ENCODE results near the gene CLSTN1.
"Not testable (repeated sequence)": the region's sequence is repeated elsewhere in the genome, so short reads cannot be mapped to it uniquely, and the experiment has no call there.

CLSTN1 gene

GRCh38 chr1:9794081-9794480, 29.7 kb downstream of the CLSTN1 start:
- DNase-seq, result no peak

DNA sequence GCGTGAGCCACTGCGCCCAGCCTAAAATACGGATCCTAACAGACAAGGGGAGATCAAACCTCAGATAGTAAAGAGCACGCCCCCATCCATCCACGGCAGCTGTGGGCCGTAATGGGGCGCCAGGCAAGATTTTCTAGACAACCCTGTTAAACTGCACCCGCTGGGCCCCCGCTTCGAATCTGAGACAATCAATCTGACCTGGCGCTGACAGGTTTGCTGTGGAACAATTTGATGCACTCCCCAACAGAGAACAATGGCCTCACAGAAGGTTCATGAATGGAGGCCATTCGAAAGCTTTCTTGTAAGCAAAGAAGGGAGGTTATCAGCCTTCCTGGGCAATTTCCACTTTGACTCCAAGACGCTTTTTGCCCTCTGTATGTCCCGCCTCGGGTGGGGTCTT, 30.5 kb downstream of the CLSTN1 start:
- no peak for DNase-seq

DNA sequence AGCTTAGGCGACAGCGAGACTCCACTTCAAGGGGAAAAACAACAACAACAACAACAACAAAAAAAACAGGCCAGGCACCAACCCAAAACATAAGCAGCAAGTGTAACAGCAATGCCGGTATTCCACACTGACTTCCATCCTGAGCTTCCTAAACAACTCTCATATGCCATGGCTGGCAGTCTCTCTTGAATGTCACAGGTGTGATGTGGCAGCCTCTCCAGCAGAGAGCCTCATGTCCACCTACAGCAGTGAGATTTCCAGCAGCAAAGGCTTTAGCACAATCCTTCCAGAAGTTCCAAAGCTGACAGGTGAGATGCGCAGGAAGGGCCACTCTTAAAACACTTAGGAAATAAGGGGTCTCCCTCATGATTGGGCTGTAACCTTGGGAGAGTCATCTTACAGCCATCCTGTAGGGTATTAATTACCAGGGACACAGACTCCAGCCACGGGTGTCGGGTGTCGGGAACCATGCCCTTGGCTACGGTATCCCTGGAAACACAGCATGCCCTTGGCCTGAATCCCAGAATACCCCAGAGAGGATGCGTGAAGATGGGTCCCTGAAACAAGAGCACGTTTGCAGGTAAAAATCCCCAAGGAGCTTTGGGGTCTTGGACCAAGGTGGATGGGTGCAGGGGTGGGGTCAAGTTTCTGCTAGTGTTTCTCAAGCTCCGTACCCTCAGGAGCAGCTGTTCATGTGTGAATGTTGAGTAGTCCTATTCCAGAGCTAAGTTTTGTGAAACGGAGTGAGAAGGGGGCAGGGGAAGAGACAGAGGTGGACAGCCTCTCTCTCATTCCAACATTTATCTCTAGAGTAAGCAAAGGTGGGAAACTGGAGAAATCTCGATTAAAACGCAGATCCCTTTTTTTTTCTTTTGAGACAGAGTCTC, 31.4 kb downstream of the CLSTN1 start:
- DNase-seq, result peak; percentile 44

- not testable (repeated sequence) for DNase-seq
These were observed 34.1 kb downstream of the CLSTN1 start for GRCh38 chr1:9789700-9790099.

DNA sequence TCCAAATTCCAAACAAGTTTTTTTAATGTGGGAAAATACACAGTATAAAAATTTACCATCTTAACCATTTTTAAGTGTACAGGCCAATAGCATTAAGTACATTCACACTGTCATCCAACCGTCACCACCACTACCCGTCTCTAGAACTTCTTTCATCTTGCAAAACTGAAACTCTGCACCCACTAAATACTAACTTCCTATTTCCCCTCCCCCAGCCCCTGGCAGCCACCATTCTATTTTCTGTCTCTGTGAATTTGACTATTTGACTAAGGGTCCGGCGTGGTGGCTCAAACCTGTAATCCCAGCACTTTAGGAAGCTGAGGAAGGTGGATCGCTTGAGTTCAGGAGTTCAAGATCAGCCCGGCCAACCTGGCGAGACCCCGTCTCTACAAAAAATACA, 36.1 kb downstream of the CLSTN1 start:
- no peak for DNase-seq

- DNase-seq, result no peak
These were observed 38.4 kb downstream of the CLSTN1 start for GRCh38 chr1:9785406-9785805.

- DNase-seq, result peak; percentile 45
These were observed 39.1 kb downstream of the CLSTN1 start for GRCh38 chr1:9784508-9785133.

DNA sequence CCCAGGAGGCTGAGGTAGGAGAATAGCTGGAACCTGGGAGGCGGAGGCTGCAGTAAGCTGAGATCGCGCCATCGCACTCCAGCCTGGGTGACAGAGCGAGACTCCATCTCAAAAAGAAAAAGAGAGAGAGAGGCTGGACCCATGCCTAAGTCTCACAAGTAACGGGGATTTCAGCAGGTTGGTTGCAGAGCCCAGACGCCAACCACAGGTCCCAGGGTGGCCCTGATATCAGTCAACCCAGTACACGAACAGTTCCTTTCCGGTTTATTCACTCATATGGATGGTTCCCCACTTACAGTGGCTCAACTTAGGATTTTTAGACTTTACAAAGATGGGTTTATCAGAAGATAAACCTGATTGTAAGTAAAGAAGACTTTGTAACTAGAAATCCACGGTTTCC, 40.9 kb downstream of the CLSTN1 start:
- no peak for DNase-seq

GRCh38 chr1:9782116-9782751, 41.5 kb downstream of the CLSTN1 start:
- DNase-seq, result no peak

DNA sequence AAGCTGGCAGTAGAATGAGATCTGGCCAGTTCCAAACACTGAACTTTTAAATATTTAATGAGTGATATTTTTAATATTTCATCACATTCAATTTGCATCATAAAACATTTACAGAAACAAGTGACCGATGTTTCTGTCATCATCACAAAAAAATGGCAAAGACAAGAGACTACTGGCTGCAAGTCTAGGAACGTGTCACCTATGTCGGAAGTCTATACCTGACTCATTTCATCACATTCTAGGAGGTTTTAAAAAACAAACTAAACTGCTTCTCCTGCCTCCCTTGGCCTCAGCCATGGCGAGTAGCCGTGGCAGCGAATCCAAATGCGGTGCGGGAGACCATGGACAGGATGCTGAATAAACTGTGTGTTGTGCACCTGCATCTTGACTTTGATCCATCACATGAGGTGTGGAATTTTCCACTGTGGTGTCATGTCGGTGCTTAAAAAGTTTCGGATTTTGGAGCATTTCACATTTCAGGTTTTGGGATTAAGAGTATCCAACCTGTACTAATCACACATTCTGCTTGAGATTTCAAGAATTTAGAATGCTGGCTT, 43.1 kb downstream of the CLSTN1 start:
- DNase-seq, result no peak

GRCh38 chr1:9778905-9779304, 44.9 kb downstream of the CLSTN1 start:
- no peak for DNase-seq

- DNase-seq, result no peak
These were observed 47.1 kb downstream of the CLSTN1 start for GRCh38 chr1:9776685-9777084.

DNA sequence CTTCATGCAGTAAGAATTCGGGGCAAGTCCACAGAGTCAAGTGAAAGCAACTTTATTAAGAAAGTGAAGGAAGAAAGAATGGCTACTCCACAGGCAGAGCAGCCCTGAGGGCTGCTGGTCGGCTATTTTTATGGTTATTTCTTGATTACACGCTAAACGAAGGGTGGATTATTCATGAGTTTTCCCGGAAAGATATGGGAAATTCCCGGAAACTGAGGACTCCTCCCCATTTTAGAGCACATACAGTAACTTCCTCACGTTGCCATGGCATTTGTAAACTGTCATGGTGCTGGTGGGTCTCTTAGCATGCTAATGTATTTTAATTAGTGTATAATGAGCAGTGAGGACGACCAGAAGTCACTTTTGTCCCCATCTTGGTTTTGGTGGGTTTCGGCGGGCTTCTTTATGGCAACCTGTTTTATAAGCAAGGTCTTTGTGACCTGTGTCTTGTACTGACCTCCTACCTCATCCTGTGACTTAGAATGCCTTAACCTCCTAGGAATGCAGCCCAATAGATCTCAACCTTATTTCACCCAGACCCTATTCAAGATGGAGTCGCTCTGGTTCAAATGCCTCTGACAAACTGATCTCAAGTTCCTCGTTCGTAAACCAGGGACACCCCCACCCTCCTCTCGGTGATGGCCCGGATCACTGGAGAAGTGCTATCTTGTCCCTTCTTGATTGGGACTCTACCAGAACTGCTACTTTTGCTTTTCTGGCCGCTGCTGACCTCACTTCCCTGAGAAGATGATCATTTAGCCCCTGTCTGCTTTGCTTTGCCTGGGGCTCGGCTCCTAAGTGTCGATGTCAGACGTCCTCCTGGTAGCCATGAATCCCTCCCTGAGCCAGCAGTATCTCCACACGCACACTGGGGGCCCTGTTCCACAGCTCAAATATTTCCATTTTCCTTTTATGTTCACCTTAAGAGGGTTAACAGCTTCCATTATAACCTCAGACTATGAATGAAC, 48.8 kb downstream of the CLSTN1 start:
- no peak for DNase-seq

- no peak for DNase-seq
These were observed 53.5 kb downstream of the CLSTN1 start for GRCh38 chr1:9770298-9770697.

GRCh38 chr1:9768983-9769382, 54.8 kb downstream of the CLSTN1 start:
- no peak for DNase-seq

DNA sequence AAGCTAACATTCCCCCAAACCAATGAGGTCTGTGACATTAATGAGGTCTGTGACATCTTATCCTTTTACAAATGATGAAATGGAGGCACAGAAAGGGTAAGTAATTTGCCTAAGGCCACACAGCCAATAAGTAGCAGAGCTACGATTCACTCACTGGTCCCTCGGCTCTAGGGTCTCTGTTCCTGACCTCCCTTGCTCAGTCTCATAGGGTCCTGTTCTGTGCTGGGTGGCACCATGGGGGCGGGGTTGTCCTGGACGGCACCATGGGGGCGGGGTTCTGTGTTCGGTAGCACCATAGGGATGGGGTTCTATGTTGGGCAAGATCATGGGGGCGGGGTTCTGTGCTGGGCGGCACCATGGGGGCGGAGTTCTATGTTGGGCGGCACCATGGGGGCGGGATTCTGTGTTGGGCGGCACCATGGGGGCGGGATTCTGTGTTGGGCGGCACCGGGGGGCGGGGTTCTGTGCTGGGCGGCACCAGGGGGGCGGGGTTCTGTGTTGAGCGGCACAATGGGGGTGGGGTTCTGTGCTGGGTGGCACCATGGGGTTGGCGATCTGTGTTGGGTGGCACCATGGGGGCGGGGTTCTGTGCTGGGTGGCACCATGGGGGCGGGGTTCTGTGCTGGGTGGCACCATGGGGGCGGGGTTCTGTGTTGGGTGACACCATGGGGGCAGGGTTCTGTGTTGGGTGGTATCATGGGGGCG, 55.6 kb downstream of the CLSTN1 start:
- no peak for DNase-seq

- DNase-seq, result peak; percentile 99
These were observed 56.9 kb downstream of the CLSTN1 start for GRCh38 chr1:9766759-9767442.

DNA sequence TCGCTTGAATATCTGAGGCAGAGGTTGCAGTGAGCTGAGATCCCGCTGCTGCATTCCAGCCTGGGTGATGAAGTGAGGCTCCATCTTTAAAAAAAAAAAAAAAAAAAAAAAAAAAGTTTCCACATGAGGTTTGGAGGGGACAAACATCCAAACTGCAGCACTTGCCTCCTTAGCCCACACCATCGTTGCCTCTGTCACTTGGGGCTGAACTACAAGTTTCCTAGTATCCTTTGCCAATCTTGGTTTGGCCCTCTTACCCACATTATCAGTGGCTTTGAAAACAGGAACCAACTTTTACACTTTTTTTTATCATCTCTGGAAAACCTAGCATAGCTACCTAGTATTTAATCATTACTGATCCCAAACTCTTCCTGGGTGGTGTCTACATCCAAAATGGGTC, 59.2 kb downstream of the CLSTN1 start:
- no peak for DNase-seq

- DNase-seq, result no peak
These were observed 59.9 kb downstream of the CLSTN1 start for GRCh38 chr1:9763914-9764313.

GRCh38 chr1:9762446-9762845, 61.3 kb downstream of the CLSTN1 start:
- not testable (repeated sequence) for DNase-seq

- DNase-seq, result no peak
These were observed 61.9 kb downstream of the CLSTN1 start for GRCh38 chr1:9761855-9762254.
